NB4 (cell line): ENCODE measurements around the gene CRHR2.

Experiments used
- POLR2A ChIP-seq: IDR thresholded peaks from 2 replicates; pipeline ENCODE4 v1.6.1; 2011; ENCODE audit warnings: mild to moderate bottlenecking; ENCODE audit not compliant: insufficient read length; ENCODE audit errors: extremely low read depth
- TF ChIP-seq, protein P1 (sequence below): IDR thresholded peaks from one replicate; pipeline ENCODE4 v1.5.1; 2012; ENCODE audit warnings: low read depth, low read length

GRCh38 chr7:30647589-30648364 lies 34.5 kb downstream of the CRHR2 start:
- no peak for TF ChIP-seq POLR2A
- TF ChIP-seq, protein P1, sequence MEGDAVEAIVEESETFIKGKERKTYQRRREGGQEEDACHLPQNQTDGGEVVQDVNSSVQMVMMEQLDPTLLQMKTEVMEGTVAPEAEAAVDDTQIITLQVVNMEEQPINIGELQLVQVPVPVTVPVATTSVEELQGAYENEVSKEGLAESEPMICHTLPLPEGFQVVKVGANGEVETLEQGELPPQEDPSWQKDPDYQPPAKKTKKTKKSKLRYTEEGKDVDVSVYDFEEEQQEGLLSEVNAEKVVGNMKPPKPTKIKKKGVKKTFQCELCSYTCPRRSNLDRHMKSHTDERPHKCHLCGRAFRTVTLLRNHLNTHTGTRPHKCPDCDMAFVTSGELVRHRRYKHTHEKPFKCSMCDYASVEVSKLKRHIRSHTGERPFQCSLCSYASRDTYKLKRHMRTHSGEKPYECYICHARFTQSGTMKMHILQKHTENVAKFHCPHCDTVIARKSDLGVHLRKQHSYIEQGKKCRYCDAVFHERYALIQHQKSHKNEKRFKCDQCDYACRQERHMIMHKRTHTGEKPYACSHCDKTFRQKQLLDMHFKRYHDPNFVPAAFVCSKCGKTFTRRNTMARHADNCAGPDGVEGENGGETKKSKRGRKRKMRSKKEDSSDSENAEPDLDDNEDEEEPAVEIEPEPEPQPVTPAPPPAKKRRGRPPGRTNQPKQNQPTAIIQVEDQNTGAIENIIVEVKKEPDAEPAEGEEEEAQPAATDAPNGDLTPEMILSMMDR, result no peak
